Activated CD8-positive, alpha-beta T cell treated with anti-CD3 and anti-CD28 coated beads for 36 hours (primary cell): Measurements from ENCODE around the gene USP38. TPM values are rescaled to one million over a fixed set of nuclear protein-coding genes. Genes with fewer than 3 reads are reported as not detected.

ENCODE experiments used
- ATAC-seq: fragments of 200-7000 bp; cut with Tn5 transposase; one replicate; pipeline ENCODE4 v1.10.0; 2021; ENCODE audit warnings: mild to moderate bottlenecking, moderate library complexity
- CTCF ChIA-PET: fragments of 350-600 bp; sonication (Branson Sonifier 250); formaldehyde crosslinking; loops from one replicate; lab custom pipeline; 2021; ENCODE audit warnings: antibody characterized with exemption; lab: Charles Lee
- POLR2A ChIA-PET: fragments of 350-600 bp; sonication (Branson Sonifier 250); formaldehyde crosslinking; loops from one replicate; lab custom pipeline; 2021; ENCODE audit warnings: antibody characterized with exemption; lab: Charles Lee
- DNase-seq: peaks from one replicate; pipeline ENCODE4 v3.0.0-alpha.2; 2020
- H3K27ac Mint-ChIP-seq: one replicate; pipeline ENCODE4 v1.8.0; 2021; ENCODE audit warnings: mild to moderate bottlenecking, mixed read lengths
- H3K27me3 Mint-ChIP-seq: one replicate; pipeline ENCODE4 v1.8.0; 2021; ENCODE audit warnings: mixed read lengths
- H3K36me3 Mint-ChIP-seq: one replicate; pipeline ENCODE4 v1.8.0; 2021; ENCODE audit warnings: low read depth, mixed read lengths
- H3K4me1 Mint-ChIP-seq: one replicate; pipeline ENCODE4 v1.8.0; 2021; ENCODE audit warnings: low read depth, mixed read lengths
- H3K4me3 Mint-ChIP-seq: one replicate; pipeline ENCODE4 v1.8.0; 2021; ENCODE audit warnings: mild to moderate bottlenecking, moderate library complexity, mixed read lengths
- H3K9me3 Mint-ChIP-seq: one replicate; pipeline ENCODE4 v1.8.0; 2021; ENCODE audit warnings: mixed read lengths
- intact Hi-C: fragments of 100-400 bp; cut with micrococcal nuclease; formaldehyde crosslinking; loops from one replicate; pipeline ENCODE4 v1.10.0; 2022
- total RNA-seq, 2 experiments: library from RNA; stranded (reverse); gene quantifications; one replicate each; pipeline ENCODE4 v1.2.3, GENCODE V29; 2021
- TF ChIP-seq, protein P1 (sequence below): fragments of 200-600 bp; IDR thresholded peaks from one replicate; pipeline ENCODE4 v1.8.0; 2022; ENCODE audit warnings: antibody characterized with exemption, mild to moderate bottlenecking

The USP38 gene
- total RNA-seq, 2 experiments from 2014 or later: 16.8 to 18.5 TPM

DNA sequence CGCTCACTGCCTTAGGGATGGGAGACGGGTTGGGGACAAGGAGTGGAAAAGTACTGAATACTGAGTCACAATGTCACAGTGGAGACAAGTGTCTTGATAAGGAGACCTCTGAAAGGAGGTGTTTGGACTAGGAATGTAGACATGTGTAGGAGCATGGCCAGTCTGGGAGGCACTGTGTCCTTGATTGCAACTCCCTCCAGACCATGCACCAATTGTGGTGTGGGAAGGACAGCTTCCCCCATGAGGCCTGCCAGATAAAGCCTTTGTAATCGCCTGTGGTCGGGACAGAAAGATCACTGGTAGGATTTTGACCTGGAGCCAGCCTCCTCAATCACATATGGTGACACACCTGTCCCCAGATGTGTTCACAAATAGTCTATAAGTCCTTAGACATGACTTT, 64.1 kb downstream of the USP38 start:
- no peak overlapping the region for H3K27ac Mint-ChIP-seq

DNA sequence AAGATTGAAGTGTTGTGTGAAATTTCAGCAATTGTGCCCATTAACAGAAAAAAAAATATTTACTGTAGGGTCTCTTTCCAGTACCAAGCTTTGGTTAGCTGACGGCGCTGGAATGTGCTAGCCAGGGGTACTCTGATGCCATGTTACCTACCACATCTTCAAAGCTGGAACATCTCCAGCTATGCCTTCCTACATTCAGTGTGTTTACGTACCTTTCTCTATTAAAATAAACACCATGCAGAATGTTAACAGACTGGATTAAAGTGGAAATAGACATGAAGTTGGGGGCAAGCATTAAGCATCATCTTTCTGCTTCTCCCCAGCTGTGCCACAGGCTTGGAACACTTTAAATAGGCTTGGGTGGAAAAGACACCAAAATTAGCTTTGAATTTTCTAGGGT, 65.9 kb downstream of the USP38 start:
- no peaks in the 10 kb centered on the region for H3K27me3 Mint-ChIP-seq
- ChIA-PET CTCF (no interaction called here), POLR2A (no interaction called here)
- intact Hi-C loops: no loop called here
- DNase-seq (no peak), ATAC-seq (no peak)
- no peak overlapping the region for H3K4me3 Mint-ChIP-seq
- no peaks in the 10 kb centered on the region for H3K9me3 Mint-ChIP-seq
- no peaks in the 10 kb centered on the region for H3K36me3 Mint-ChIP-seq
- no peaks in the 10 kb centered on the region for H3K4me1 Mint-ChIP-seq
- no peak overlapping the region for H3K27ac Mint-ChIP-seq
- TF ChIP-seq, protein P1, sequence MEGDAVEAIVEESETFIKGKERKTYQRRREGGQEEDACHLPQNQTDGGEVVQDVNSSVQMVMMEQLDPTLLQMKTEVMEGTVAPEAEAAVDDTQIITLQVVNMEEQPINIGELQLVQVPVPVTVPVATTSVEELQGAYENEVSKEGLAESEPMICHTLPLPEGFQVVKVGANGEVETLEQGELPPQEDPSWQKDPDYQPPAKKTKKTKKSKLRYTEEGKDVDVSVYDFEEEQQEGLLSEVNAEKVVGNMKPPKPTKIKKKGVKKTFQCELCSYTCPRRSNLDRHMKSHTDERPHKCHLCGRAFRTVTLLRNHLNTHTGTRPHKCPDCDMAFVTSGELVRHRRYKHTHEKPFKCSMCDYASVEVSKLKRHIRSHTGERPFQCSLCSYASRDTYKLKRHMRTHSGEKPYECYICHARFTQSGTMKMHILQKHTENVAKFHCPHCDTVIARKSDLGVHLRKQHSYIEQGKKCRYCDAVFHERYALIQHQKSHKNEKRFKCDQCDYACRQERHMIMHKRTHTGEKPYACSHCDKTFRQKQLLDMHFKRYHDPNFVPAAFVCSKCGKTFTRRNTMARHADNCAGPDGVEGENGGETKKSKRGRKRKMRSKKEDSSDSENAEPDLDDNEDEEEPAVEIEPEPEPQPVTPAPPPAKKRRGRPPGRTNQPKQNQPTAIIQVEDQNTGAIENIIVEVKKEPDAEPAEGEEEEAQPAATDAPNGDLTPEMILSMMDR: no peak

More for the DNA sequence above, 64.1 kb downstream of the USP38 start:
- ChIA-PET CTCF (no interaction called here), POLR2A (no interaction called here)
- intact Hi-C loops: no loop called here
- no peak for ATAC-seq
- H3K4me1 Mint-ChIP-seq: no peaks in the 10 kb centered on the region
- TF ChIP-seq, protein P1: no peak
- H3K4me3 Mint-ChIP-seq: no peak overlapping the region
- no peak for DNase-seq
- no peaks in the 10 kb centered on the region for H3K36me3 Mint-ChIP-seq
- no peaks in the 10 kb centered on the region for H3K9me3 Mint-ChIP-seq
- no peaks in the 10 kb centered on the region for H3K27me3 Mint-ChIP-seq

DNA sequence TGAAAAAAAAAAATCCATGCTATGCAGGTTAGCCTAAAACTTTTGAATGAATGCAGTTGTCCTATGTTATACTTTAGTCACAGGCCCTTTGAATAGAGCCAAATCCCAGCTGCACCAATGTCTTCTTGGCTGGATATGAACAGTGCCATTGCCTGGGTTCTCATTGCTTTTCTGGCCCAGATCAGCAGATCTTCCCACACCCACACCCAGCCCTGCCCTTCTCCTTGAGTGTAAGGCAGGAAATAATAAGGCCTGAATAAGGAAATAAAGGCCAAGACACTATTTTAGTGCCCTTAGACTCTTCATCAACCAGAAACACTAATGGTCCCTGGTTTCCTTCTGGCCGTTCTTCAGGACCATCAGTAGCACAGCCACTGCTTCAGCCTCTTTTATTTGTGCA, 66.6 kb downstream of the USP38 start:
- intact Hi-C loops: no loop called here
- DNase-seq (no peak), ATAC-seq (no peak)
- no peaks in the 10 kb centered on the region for H3K27me3 Mint-ChIP-seq
- no peaks in the 10 kb centered on the region for H3K9me3 Mint-ChIP-seq
- H3K36me3 Mint-ChIP-seq: no peaks in the 10 kb centered on the region
- no peaks in the 10 kb centered on the region for H3K4me1 Mint-ChIP-seq
- ChIA-PET POLR2A (no interaction called here), CTCF (no interaction called here)
- TF ChIP-seq, protein P1: no peak
- no peak overlapping the region for H3K4me3 Mint-ChIP-seq
- no peak overlapping the region for H3K27ac Mint-ChIP-seq

DNA sequence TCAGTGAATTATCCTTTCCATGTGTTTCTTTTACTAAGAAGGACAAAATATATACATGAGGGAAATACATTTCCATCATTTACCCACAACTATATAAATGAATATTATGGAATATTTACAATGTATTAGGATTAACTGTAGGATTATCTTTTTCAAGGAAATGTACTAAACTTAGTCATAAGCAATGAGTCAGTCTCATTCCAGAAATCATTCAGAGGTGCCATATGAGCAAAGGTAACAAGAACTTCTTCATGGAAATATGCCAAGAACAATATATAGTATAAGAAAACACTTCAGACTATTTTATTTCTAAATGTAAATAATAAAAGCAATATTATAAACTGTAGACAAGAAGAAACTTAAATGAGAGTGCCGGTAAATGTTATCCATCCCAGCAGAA, 67.1 kb downstream of the USP38 start:
- CTCF ChIA-PET: no interaction called here
- intact Hi-C loops: no loop called here
- DNase-seq (no peak), ATAC-seq (no peak)
- H3K4me1 Mint-ChIP-seq: no peaks in the 10 kb centered on the region
- no peak overlapping the region for H3K4me3 Mint-ChIP-seq
- POLR2A ChIA-PET: no interaction called here
- no peaks in the 10 kb centered on the region for H3K36me3 Mint-ChIP-seq
- TF ChIP-seq, protein P1: no peak
- H3K9me3 Mint-ChIP-seq: no peaks in the 10 kb centered on the region
- H3K27ac Mint-ChIP-seq: no peak overlapping the region
- H3K27me3 Mint-ChIP-seq: no peaks in the 10 kb centered on the region

DNA sequence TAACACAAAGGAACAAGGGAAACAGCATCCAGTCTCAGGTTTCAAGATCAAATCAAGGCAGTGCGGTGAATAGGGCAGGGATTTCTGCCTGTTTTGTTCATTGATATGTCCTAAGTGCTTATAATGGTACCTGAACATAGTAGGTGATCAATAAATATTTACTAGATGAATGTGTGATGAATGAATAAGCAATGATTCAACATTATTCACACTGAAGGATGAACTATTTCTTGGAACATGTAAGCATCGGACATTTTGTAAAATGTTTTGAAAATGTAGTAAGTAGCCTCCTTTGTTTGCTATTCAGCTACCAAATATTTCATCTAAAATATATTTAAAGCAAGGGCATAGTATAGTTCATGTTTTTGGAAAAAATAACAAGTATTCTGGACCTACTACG, 67.8 kb downstream of the USP38 start:
- no peak overlapping the region for H3K4me3 Mint-ChIP-seq
- TF ChIP-seq, protein P1: no peak
- no peaks in the 10 kb centered on the region for H3K27me3 Mint-ChIP-seq
- ChIA-PET POLR2A (no interaction called here), CTCF (interaction anchor here (0.9 kb wide), 1 partner anchor 10 kb away, joined by 3 read pairs; no protein-coding TSS in a partner anchor)
- intact Hi-C loops: no loop called here
- no peaks in the 10 kb centered on the region for H3K4me1 Mint-ChIP-seq
- no peaks in the 10 kb centered on the region for H3K9me3 Mint-ChIP-seq
- DNase-seq (no peak), ATAC-seq (no peak)
- H3K36me3 Mint-ChIP-seq: no peaks in the 10 kb centered on the region
- H3K27ac Mint-ChIP-seq: no peak overlapping the region
